DOHH2 (cell line): ENCODE results near the gene DOCK9.

Experiments used
- H3F3A ChIP-seq: fragments of 200-600 bp; sonication (generic), shearing (Covaris generic); 2 replicates; pipeline ENCODE4 v1.6.0; 2016; ENCODE audit warnings: antibody characterized with exemption, mild to moderate bottlenecking; ENCODE audit not compliant: control insufficient read depth, insufficient read depth
- H3K27ac ChIP-seq: fragments of 200-600 bp; sonication (generic); 2 replicates; pipeline ENCODE4 v1.5.1; 2014; ENCODE audit warnings: low read depth, mild to moderate bottlenecking, low read length, moderate library complexity
- H3K27me3 ChIP-seq: fragments of 200-600 bp; sonication (generic); 2 replicates; pipeline ENCODE4 v1.6.1; 2014; ENCODE audit warnings: mild to moderate bottlenecking, low read length, mixed read lengths; ENCODE audit not compliant: control insufficient read depth
- H3K36me3 ChIP-seq: fragments of 200-600 bp; sonication (generic); 2 replicates; pipeline ENCODE4 v1.6.1; 2014; ENCODE audit warnings: mild to moderate bottlenecking, low read length, moderate library complexity, mixed read lengths; ENCODE audit not compliant: control insufficient read depth
- H3K4me1 ChIP-seq: fragments of 200-600 bp; sonication (generic); 2 replicates; pipeline ENCODE4 v1.6.1; 2014; ENCODE audit warnings: mild to moderate bottlenecking, low read length, mixed read lengths; ENCODE audit not compliant: control insufficient read depth
- H3K4me2 ChIP-seq: fragments of 200-600 bp; sonication (generic); 2 replicates; pipeline ENCODE4 v1.6.0; 2014; ENCODE audit warnings: mild to moderate bottlenecking, low read length, moderate library complexity
- H3K4me3 ChIP-seq: fragments of 200-600 bp; sonication (generic); 2 replicates; pipeline ENCODE4 v1.5.1; 2014; ENCODE audit warnings: mild to moderate bottlenecking, low read length, mixed read lengths
- H3K79me2 ChIP-seq: fragments of 200-600 bp; sonication (generic); 2 replicates; pipeline ENCODE4 v1.6.1; 2014; ENCODE audit warnings: mild to moderate bottlenecking, low read length, mixed read lengths; ENCODE audit not compliant: control insufficient read depth
- H3K9me2 ChIP-seq: fragments of 200-600 bp; sonication (generic); replicated peaks from 2 replicates; pipeline ENCODE4 v1.6.1; 2014; ENCODE audit warnings: mild to moderate bottlenecking, low read length, mixed read lengths; ENCODE audit not compliant: control insufficient read depth
- H3K9me3 ChIP-seq: fragments of 200-600 bp; sonication (generic); 2 replicates; pipeline ENCODE4 v1.6.1; 2014; ENCODE audit warnings: antibody characterized with exemption, low read length, mixed read lengths; ENCODE audit not compliant: control insufficient read depth, insufficient read depth
- H4K20me1 ChIP-seq: fragments of 200-600 bp; sonication (generic); 2 replicates; pipeline ENCODE4 v1.6.0; 2014; ENCODE audit warnings: low read depth, mild to moderate bottlenecking, antibody characterized with exemption, low read length, moderate library complexity; ENCODE audit not compliant: control insufficient read depth, insufficient read depth
- EZH2phosphoT487 ChIP-seq: fragments of 200-600 bp; sonication (generic); IDR thresholded peaks from 2 replicates; pipeline ENCODE4 v1.6.1; 2017; ENCODE audit warnings: borderline replicate concordance, mild to moderate bottlenecking, antibody characterized with exemption, low read length, moderate library complexity, mixed read lengths
- TF ChIP-seq, protein P1 (sequence below): fragments of 200-600 bp; sonication (generic); IDR thresholded peaks from one replicate; pipeline ENCODE4 v1.5.1; 2014; ENCODE audit warnings: antibody characterized with exemption, mild to moderate bottlenecking, low read depth, low read length; ENCODE audit not compliant: poor library complexity, severe bottlenecking

The DOCK9 gene

DNA sequence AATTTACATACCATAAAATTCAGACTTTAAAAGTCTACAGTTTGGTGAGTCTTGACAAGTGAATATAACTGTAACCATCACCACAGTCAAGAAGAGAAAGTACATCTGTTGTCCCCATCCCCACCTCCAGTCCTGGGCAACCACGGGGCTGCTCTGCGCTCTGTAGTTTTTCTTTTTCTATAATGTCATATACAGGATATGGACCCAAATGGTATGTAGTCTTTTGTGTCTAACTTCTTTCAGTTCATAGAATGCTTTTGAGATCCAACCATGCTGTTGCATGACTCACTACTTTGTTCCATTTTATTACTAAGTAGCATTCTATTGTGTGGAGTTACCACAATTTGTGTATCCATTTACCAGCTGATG is 103.9 kb downstream of the DOCK9 start:
- Histone ChIP-seq H3K27ac (no peak overlapping the region), H3F3A (no peaks in the 10 kb centered on the region), H4K20me1 (no peaks in the 10 kb centered on the region), H3K9me2 (no peaks in the 10 kb centered on the region), H3K4me3 (no peak overlapping the region), H3K36me3 (no peaks in the 10 kb centered on the region), H3K27me3 (no peaks in the 10 kb centered on the region), H3K9me3 (no peaks in the 10 kb centered on the region), H3K4me2 (no peak overlapping the region), H3K4me1 (no peaks in the 10 kb centered on the region), H3K79me2 (no peaks in the 10 kb centered on the region)
- no peak for TF ChIP-seq EZH2phosphoT487
- TF ChIP-seq, protein P1, sequence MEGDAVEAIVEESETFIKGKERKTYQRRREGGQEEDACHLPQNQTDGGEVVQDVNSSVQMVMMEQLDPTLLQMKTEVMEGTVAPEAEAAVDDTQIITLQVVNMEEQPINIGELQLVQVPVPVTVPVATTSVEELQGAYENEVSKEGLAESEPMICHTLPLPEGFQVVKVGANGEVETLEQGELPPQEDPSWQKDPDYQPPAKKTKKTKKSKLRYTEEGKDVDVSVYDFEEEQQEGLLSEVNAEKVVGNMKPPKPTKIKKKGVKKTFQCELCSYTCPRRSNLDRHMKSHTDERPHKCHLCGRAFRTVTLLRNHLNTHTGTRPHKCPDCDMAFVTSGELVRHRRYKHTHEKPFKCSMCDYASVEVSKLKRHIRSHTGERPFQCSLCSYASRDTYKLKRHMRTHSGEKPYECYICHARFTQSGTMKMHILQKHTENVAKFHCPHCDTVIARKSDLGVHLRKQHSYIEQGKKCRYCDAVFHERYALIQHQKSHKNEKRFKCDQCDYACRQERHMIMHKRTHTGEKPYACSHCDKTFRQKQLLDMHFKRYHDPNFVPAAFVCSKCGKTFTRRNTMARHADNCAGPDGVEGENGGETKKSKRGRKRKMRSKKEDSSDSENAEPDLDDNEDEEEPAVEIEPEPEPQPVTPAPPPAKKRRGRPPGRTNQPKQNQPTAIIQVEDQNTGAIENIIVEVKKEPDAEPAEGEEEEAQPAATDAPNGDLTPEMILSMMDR = no peak

DNA sequence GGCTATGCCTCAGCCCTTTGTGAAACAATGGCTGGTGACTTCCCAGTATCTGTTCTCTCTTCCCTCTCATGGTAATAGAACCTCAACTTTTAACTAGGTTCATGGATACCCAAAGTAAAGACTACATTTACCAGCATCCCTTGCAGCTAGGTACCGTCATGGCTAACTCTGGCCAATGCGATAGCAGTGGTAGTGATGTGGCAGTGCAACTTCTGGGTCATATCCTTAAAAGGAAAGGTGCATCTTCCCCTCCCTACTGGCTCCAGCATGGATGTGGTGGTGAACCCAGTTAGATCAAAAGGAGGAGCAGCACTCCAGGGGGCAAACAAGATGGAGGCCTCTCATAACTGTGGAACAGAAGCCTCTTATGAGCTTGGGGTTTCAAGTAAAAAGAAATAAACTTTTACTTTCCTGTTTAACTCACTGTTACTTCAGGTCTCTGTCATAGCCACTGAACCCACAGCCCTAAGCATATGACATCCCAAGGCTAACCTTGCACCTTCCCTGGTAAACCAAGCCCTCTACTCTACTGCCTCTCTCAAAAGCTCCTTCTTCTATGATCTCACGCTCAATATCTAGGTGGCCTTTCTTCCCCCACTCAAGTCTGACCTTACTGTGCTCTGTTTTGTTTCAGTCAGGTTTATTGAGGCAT is 104.4 kb downstream of the DOCK9 start:
- no peaks in the 10 kb centered on the region for H3K27me3 ChIP-seq
- no peaks in the 10 kb centered on the region for H3K9me2 ChIP-seq
- no peak overlapping the region for H3K27ac ChIP-seq
- H3K4me3 ChIP-seq = no peak overlapping the region
- H3K36me3 ChIP-seq = no peaks in the 10 kb centered on the region
- H3K4me2 ChIP-seq = no peak overlapping the region
- no peaks in the 10 kb centered on the region for H3K4me1 ChIP-seq
- TF ChIP-seq, protein P1 = no peak
- TF ChIP-seq EZH2phosphoT487 = no peak
- no peaks in the 10 kb centered on the region for H3K9me3 ChIP-seq
- no peaks in the 10 kb centered on the region for H4K20me1 ChIP-seq
- no peaks in the 10 kb centered on the region for H3F3A ChIP-seq
- H3K79me2 ChIP-seq = no peaks in the 10 kb centered on the region

DNA sequence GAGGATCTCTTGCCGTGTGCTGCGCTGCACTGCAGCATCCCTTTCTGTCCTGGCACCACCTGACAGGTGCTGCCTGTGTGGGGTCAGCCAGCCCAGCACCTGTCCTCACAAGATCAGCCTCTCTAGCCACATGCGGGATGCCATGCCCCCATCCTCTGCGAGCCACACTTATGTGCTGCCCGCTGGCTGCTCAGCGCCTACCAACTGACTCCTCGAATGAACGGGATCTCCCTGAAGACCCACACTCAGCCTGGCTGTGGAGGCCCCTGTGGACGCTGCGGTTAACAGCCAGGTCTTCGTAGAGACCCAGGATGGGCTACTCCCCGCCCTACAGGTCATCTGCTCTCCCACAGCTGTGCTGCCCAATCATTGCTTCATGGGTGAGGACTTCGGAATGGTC is 106.1 kb downstream of the DOCK9 start:
- Histone ChIP-seq H3K36me3 (no peaks in the 10 kb centered on the region), H4K20me1 (no peaks in the 10 kb centered on the region), H3K27me3 (no peaks in the 10 kb centered on the region), H3K9me3 (no peaks in the 10 kb centered on the region), H3K9me2 (no peaks in the 10 kb centered on the region), H3K27ac (no peak overlapping the region), H3K4me1 (no peaks in the 10 kb centered on the region), H3F3A (no peaks in the 10 kb centered on the region), H3K4me2 (no peak overlapping the region), H3K4me3 (no peak overlapping the region), H3K79me2 (no peaks in the 10 kb centered on the region)
- TF ChIP-seq, protein P1 = no peak
- TF ChIP-seq EZH2phosphoT487 = no peak
